SIG-M5 treated with dmso at 0.1 percent for 504 hours (cell line): ENCODE measurements around the gene RACGAP1.
A peak's percentile ranks its signal among the peaks of the same experiment; 100 is the strongest.

Experiments used
- DNase-seq: peaks from one replicate; lab custom pipeline; 2025; ENCODE audit not compliant: unreplicated experiment; lab: John Stamatoyannopoulos, UW

RACGAP1 gene

DNA sequence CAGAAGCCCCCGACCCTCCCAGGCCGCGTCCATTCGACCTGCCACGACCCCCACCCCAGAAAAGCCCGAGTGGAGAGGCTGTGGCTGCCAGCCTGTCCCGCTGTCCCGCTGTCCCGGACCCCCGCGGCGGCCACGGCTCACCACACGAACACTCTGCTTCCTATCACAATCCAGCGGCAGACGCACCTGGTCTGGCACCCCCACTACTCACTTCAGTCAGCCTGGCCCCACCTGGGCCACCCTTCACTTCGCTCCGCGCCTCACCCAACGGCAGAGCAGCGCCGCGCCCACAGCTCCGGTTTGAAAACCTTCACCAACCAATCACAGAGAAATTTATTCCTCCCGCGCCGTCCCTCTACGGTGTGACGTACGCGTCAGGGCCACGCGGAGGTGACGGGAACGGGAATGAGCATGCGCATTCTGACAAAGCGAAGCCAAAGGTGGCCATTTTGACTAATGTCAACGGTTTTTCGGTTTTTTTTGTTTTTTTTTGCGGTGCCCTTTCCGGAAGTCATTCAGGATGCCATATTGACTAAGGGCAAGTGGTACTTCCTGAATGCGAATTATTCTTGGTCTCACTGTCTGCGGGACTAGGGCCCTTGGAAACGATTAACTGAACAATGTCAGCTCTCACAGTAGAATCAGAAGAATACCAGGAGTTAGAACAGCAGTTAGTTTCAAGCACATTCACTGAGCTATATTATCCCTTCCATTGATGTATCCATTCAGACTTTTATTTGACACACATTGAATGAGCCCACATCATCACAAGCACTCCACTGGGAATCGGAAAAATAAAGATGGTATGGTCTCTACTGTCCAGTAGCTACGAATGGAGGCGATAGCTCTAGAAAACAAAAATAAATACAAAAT is at the start of gene RACGAP1:
Gene RACGAP1 (minus strand): TSS at position 308 of the 873 bp plus-strand sequence. CDS start 8,779 bp downstream, outside the sequence.
- peak; percentile 98 for DNase-seq

GRCh38 chr12:50073712-50074111 is 48.4 kb upstream of the RACGAP1 start:
- no peak for DNase-seq

GRCh38 chr12:50073206-50073605 is 47.9 kb upstream of the RACGAP1 start:
- DNase-seq, result no peak

DNA sequence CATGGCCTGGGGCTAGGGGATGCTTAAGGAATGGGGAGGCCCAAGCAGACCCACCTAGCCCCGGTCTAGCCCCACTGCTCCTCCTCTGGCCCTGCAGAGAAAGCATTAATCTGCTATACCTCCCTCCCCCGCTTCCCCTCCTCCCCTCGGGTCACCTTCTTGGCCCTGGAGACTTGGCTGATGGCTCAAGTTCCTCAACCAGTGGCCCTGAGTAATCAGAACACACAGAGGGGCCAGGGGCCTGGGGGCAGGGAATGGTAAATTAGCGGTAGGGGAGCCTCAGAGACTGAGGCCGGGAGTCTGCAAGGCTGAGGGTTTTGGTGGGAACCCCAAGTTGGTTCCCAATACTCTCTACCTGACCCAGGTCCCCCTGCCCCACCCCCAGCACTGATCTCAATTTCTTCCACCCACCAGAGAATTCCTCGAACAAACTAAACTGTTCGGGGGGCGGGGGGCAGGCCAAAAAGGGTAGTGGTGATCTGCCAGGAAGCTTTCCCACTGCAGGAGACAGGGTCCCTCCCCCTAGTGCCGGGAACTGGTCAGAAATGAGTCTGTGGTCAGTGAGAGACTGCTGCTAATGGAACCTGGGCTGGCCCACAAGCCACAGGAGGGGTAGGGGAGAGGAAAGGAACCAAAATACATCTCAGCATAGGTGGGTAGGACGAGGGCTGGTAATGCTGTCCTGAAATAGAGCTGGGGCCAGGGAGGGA is 47.1 kb upstream of the RACGAP1 start:
- no peak for DNase-seq

DNA sequence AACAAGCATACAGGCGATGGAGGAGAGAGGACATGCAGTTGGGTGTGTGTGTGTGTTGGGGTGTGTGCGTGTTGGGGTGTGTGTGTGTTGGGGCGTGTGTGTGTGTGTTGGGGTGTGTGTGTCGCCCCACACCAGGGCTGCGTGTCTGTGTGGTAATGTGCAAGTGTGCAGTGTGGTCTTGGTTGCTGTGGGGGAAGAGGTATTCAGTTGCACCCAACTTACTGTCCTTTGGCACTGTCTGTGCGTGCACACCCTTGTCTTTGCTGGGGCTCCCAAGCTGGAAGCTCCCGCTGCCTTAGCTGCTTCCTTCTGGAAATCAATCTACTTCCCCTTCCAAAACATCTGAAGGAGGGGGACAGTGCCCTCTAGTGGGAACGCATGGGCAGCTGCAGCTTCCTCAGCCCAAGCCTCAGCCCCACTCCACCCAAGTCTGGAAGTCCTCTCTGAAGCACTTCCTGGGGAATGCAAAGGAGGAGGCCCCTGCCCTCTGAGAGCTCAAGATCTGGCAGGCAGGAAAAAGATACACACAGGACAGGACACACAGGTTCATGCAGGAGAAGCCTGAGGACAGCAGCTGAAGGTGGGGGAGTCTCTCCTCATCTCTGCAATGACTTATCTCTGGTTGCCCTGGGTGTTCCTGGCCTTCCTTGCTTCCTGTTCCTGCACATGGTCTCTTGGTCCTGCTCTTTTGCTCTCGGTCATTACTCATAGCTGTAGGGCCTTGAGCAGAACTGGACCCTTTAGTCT is 45.2 kb upstream of the RACGAP1 start:
- peak; percentile 80 for DNase-seq

- no peak for DNase-seq
These were observed 44.2 kb upstream of the RACGAP1 start for GRCh38 chr12:50069539-50069938.

DNA sequence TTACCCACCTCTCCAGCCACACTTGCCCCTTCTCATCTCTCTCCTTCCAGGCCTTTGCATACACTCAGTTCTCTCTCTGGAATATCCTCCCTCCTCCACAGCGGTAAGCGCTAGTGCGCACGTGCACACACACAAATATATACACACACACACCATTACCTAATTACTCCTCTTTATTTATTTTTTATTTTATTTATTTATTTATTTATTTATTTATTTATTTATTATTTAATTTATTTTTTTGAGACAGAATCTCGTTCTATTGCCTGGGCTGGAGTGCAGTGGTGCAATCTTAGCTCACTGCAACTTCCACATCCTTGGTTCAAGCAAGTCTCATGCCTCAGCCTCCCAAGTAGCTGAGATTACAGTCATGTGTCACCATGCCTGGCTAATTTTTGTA is 43.8 kb upstream of the RACGAP1 start:
- no peak for DNase-seq

DNA sequence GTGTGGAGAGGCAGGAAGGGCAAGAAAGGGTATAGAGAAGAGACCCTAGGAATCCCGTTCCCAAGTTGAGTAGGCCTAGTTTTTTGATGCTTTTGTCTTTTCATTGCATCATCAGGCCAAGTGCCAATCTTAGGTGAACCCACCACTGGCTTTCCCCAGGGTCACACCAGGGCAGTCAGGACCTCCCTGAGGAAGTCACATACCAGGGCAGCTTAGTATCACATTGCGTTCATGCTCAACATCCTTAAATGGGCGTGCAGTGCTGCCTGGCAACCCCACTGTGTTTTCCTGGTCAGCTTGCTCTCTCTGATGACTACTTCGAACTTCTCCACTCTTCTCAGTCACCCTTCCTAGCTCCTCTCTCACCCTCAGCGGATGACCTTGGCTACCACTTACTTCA is 41.1 kb upstream of the RACGAP1 start:
- peak; percentile 41 for DNase-seq

DNA sequence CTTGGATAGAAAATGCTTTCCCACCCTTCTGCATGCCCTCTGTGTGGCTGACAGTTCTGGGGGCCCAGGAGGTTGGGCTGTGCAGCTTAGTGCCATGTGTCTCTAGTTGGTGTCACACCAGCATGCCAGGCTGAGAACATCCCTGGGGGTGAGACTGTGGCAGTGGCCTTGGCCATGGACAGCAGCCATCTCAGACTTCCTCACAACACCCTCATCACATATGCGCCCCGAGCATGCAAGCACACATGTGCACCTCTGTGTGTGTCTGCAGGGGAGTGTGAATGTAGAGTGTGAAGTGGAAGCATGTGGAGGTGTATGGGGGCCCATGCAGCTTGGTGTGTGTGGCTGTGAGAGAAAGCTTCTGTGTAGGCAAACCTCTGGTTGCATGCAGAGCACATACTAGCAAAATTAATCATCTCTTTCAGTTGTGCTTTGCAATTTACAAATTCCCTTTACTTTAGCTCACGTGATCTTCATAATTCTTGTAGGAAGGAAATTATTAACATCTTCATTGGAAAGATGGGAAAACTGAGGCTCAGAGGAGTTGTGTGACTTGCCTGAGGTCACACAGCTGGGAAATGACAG is 40.5 kb upstream of the RACGAP1 start:
- DNase-seq, result no peak

- no peak for DNase-seq
These were observed 37.6 kb upstream of the RACGAP1 start for GRCh38 chr12:50062728-50063460.

DNA sequence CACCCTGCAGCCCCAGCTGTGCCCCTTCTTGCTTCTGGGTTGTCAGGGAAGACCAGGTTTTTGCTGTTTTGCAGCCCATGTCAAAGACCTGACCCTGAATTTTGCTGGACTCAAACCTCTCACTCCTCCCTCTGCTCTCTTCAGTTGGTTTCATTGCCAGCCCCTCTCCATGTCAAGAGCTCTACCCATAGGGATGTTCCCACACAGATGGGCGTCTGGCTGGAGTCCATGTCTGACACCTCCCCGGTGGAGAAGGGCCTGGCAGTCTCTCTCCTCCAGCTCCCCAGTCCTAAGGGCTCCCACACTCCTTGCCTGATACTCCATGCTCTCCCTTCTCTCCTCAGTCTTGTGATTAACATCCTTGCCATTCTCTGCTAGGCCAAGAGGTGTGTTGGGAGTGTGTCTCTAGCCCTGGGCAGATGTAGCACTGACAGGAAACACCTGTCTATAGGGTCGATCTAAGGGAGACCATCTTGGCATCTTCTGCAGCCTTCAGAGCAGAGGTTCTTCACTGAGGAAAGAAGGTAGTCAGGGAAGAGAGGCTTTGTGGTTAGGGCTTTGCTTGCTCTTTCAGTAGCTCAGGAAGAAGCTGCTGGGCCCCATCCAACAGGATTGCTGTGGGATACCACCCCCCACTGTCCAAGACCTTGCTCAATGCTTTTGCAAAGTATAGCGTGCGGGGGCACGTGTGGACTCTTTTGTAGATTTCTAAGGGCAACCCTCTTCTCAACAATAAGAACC is 36.8 kb upstream of the RACGAP1 start:
- DNase-seq, result no peak

DNA sequence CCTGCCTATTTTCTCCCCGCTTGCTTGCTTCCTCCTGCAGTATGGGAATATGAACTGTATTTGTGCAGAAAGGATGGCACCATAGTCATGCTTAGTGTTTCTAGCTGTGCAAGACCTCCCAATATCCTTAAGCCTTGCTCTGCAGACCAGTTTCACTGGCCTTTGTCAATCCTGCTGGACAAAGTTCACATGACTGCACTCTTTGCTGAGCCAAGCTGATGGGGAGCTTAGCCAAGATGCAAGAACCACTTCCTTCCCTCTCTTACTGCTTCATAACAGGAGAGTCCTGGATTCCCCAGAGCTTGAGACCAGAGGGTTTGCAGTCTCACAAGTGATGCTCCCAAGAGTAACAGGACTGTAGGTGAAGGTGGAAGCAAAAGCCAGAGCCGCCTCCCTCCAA is 35.9 kb upstream of the RACGAP1 start:
- DNase-seq, result no peak

DNA sequence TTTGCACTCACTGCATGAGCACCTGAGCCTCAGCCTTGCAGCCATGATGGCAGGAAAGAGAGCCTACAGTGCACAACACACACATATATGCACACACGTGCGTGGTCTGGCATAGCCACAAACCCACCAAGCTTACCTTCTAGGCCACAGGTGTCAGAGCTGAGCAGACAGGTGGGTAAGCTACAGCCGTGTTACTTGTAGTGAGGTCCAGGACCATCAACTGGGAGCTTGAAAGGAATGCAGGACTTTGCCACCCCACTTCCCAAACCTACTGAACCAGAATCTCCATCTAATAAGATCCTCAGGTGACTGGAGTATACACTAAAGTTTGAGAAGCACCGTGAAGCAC is 34.8 kb upstream of the RACGAP1 start:
- DNase-seq, result no peak

- DNase-seq, result peak; percentile 79
These were observed 34.3 kb upstream of the RACGAP1 start for GRCh38 chr12:50059440-50060119.

- DNase-seq, result no peak
These were observed 33.5 kb upstream of the RACGAP1 start for GRCh38 chr12:50058743-50059312.

DNA sequence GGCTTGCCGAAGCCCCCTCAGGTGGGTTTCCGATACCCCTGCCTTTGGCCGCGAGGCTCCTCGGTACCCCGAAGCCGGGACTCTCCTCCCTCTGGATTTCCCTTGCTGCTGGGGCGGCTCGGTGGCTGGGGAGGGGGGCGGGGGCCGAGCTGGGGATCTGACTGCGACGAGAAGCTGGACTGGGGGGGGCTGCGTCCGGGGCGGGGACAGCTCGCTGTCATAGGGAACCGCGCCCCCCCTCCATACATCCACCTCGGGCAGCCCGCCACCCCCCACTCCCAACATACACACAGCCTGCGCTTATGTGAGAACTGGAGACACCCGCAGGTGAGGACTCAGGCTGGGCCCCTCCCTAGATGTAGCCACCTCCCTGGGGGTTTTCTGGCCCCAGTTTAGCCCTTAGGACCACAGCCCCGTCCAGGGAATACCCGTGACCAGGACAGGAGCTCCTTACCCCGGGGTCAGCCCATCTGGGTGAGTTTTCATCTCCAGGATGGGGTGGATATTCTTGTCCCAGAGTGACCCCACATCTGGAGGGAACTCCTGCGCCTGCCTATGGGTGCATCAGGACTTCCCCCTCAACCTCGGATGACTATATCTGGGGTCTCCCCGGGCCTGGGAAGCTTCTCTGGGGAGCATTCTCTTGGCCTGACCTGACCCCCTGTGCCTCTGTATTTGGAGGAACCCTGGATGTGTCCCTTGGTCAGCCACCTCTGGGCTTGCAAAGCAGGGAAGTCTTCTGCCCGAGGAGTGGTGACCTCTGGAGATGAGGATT is 32.8 kb upstream of the RACGAP1 start:
- no peak for DNase-seq

DNA sequence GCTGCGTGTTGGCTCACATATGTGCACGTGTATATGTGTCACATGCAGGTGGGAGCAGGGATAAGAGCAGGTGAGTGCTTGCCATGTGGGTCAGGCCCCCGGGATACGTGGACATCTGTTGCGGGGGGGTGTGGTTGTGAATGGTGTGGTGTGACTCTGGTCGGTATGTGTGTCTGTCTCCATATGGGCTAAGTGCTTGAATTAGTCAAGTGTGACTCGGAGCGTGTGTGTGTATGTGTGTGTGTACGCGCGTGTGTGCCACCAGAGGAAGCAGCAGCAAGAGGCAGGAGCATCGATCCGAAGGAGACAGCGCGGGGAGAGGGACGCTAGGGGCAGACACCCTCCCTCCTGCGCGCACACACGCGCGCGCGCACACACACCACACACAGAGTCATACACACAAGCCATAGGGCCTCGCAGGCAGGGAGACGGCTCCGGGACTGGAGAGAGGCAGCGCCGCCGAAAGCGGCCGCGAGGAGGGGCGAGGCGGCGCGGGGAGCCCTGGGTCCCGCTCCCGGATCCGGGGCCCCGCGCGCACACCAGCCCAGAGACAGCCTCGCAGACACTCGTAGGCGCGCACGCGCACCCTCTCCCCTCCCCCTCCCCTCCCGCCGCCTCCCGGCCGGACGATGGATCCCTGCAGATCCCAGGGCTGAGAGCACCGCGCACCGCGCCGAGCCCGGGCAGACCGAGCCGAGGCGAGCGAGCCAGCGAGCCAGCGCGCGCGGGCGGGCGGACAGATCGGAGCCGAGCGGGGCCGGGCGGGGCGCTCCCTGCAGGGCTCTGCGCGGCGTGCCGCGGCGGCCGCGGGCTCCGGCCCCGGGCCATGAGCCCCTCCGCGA is 31.9 kb upstream of the RACGAP1 start, which contains the start of gene ASIC1:
Gene ASIC1 (plus strand): TSS at position 597 of the 842 bp plus-strand sequence. CDS start 1,171 bp downstream, outside the sequence.
- peak; percentile 54 for DNase-seq
